ENCODE measurements around the gene APELA. TPM values are rescaled to one million over a fixed set of nuclear protein-coding genes. Genes with fewer than 3 reads are reported as not detected.

APELA gene
- total and polyA plus RNA-seq, 2 of the 4 experiments (the other 2 are of a cell fraction): not detected

DNA sequence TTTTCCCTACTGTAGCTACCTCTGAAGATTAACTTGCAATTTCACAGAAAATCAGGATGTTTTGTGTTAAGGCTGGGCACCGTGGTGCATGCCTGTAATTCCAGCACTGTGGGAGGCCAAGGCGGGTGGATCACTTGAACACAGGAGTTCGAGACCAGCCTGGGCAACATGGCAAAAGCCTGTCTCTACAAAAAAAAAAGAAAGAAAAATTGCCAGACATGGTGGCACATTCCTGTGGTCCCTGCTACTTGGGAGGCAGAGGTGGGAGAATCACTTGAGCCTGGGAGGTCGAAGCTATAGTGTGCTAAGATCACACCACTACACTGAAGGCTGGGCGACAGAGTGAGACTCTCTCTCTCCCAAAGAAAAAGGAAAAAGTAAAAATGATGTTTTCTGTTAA is 27.4 kb downstream of the APELA start:
- no CpG with 5 or more reads among the region's 5 CpGs for WGBS, 2 experiments (ENCODE audit: extremely low coverage in 2 of 2, insufficient read length in 1 of 2)
- no peak overlapping the region for H4K5ac ChIP-seq (ENCODE audit: low read depth, low read length)
- H3K4me2 ChIP-seq (ENCODE audit: low read depth, low read length): no peak overlapping the region
- no peak overlapping the region for H2BK20ac ChIP-seq (ENCODE audit: low read depth, low read length)
- DNase-seq (no peak), ATAC-seq (ENCODE audit: low read depth) (no peak)
- intact Hi-C loops (cut with micrococcal nuclease) (no loop called here), in situ Hi-C loops (cut with MboI; ENCODE audit: low sequenced_read_pairs) (no loop called here), dilution Hi-C loops (cut with HindIII; ENCODE audit: low sequenced_read_pairs, unreplicated experiment) (no loop called here)
- no peaks in the 10 kb centered on the region for H3K9me1 ChIP-seq (ENCODE audit: insufficient read depth, low read length)
- TF ChIP-seq RAD21 (IDR thresholded peaks at IDR 0.05; ENCODE audit: low read length) (no peak), RFX5 (IDR thresholded peaks at IDR 0.05; ENCODE audit: low read depth, low read length) (no peak), POLR2A (IDR thresholded peaks at IDR 0.05; ENCODE audit: low read depth, low read length) (no peak), SMC3 (IDR thresholded peaks at IDR 0.05; ENCODE audit: low read depth, low read length) (no peak), MAZ (IDR thresholded peaks at IDR 0.05; ENCODE audit: borderline replicate concordance, low read depth, low read length) (no peak), NFE2L2 (IDR thresholded peaks at IDR 0.05; ENCODE audit: low read depth, low read length) (no peak), MAFK (IDR thresholded peaks at IDR 0.05; ENCODE audit: low read depth, low read length) (no peak), CEBPB (IDR thresholded peaks at IDR 0.05; ENCODE audit: low read depth, low read length) (no peak), MXI1 (IDR thresholded peaks at IDR 0.05; ENCODE audit: borderline replicate concordance, low read depth, low read length) (no peak), BHLHE40 (IDR thresholded peaks at IDR 0.05; ENCODE audit: low read depth, low read length) (no peak), RCOR1 (IDR thresholded peaks at IDR 0.05; ENCODE audit: insufficient replicate concordance, low read length) (no peak)
- TF ChIP-seq, protein P1, sequence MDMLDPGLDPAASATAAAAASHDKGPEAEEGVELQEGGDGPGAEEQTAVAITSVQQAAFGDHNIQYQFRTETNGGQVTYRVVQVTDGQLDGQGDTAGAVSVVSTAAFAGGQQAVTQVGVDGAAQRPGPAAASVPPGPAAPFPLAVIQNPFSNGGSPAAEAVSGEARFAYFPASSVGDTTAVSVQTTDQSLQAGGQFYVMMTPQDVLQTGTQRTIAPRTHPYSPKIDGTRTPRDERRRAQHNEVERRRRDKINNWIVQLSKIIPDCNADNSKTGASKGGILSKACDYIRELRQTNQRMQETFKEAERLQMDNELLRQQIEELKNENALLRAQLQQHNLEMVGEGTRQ (IDR thresholded peaks at IDR 0.05; ENCODE audit: low read depth, low read length): no peak
- TF ChIP-seq, protein P2, sequence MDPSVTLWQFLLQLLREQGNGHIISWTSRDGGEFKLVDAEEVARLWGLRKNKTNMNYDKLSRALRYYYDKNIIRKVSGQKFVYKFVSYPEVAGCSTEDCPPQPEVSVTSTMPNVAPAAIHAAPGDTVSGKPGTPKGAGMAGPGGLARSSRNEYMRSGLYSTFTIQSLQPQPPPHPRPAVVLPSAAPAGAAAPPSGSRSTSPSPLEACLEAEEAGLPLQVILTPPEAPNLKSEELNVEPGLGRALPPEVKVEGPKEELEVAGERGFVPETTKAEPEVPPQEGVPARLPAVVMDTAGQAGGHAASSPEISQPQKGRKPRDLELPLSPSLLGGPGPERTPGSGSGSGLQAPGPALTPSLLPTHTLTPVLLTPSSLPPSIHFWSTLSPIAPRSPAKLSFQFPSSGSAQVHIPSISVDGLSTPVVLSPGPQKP (IDR thresholded peaks at IDR 0.05; ENCODE audit: borderline replicate concordance, low read depth, low read length): no peak
- no peaks in the 10 kb centered on the region for H3K79me1 ChIP-seq (ENCODE audit: low read depth in 1 of 2, low read length in 2 of 2)
- no peak overlapping the region for H2BK15ac ChIP-seq (ENCODE audit: low read depth, low read length)
- no peaks in the 10 kb centered on the region for H3K36me3 ChIP-seq (ENCODE audit: control insufficient read depth, insufficient read depth, low read length)
- H3K4me1 ChIP-seq (ENCODE audit: control insufficient read depth, insufficient read depth, low read length): no peaks in the 10 kb centered on the region
- no peak overlapping the region for H3K4ac ChIP-seq (ENCODE audit: low read depth, low read length)
- CTCF ChIA-PET: no interaction called here
- H3K23ac ChIP-seq (ENCODE audit: low read depth, low read length): no peak overlapping the region
- H3K9ac ChIP-seq (ENCODE audit: low read depth, low read length): no peak overlapping the region
- no peak overlapping the region for H3K14ac ChIP-seq (replicated peaks; ENCODE audit: low read depth, low read length)
- H3K56ac ChIP-seq (ENCODE audit: extremely low read depth, insufficient read depth, low read length): no peak overlapping the region
- no peak overlapping the region for H3K27ac ChIP-seq (ENCODE audit: insufficient read depth, low read length)
- POLR2A ChIA-PET (ENCODE audit: unreplicated experiment): no interaction called here
- no peaks in the 10 kb centered on the region for H4K20me1 ChIP-seq (ENCODE audit: insufficient read depth, low read length)
- no peak overlapping the region for H3K4me3 ChIP-seq (ENCODE audit: insufficient read depth, low read depth, low read length)
- H3K18ac ChIP-seq (ENCODE audit: low read depth, low read length): no peak overlapping the region
- no peak overlapping the region for H4K91ac ChIP-seq (ENCODE audit: insufficient read depth, low read depth, low read length)
- no peak overlapping the region for H4K8ac ChIP-seq (ENCODE audit: low read depth in 2 of 2, low read length in 2 of 2)
- H2BK120ac ChIP-seq (ENCODE audit: low read depth, low read length): no peak overlapping the region
- no peak overlapping the region for H2BK5ac ChIP-seq (ENCODE audit: low read depth, low read length, poor library complexity, severe bottlenecking)
- no peak overlapping the region for H2AFZ ChIP-seq (replicated peaks; ENCODE audit: low read length, poor library complexity)
- no peak overlapping the region for H2AK5ac ChIP-seq (ENCODE audit: low read depth, low read length)
- no peak overlapping the region for H2AK9ac ChIP-seq (replicated peaks; ENCODE audit: low read depth, low read length, poor library complexity)
- BruUV-seq (replicated peaks): no TSS peak
- peaks cover 11% of the 10 kb centered on the region for H3K9me3 ChIP-seq (ENCODE audit: control insufficient read depth, insufficient read depth, low read length)
- H3K27me3 ChIP-seq (ENCODE audit: control insufficient read depth, insufficient read depth, low read length): no peaks in the 10 kb centered on the region
